ENCODE data around the gene MGRN1. TPM values are rescaled to one million over a fixed set of nuclear protein-coding genes. Genes with fewer than 3 reads are reported as not detected.

Gene MGRN1
- total and polyA plus RNA-seq, 2 of the 13 experiments (the other 11 are each of a cell fraction or from before 2014, with no cell fraction given): 11.9 to 12.6 TPM

GRCh38 chr16:4691666-4692412 is 67.2 kb downstream of the MGRN1 start:
- ChIA-PET CTCF (ENCODE audit: low intra/inter-chr PET ratio, low total read pairs) (no interaction called here), POLR2A (no interaction called here)
- H3K9me3 ChIP-seq (ENCODE audit: low read length): no peaks in the 10 kb centered on the region
- H2AFZ ChIP-seq (ENCODE audit: low read length): no peak overlapping the region
- peaks cover 24% of the 10 kb centered on the region for H3K4me1 ChIP-seq (ENCODE audit: insufficient read depth, low read length)
- H3K36me3 ChIP-seq (replicated peaks in 1 of 2; ENCODE audit: control insufficient read depth in 1 of 2, insufficient read depth in 2 of 2, low read length in 2 of 2): peaks cover 10 to 20% of the 10 kb centered on the region in 2 experiments
- FAIRE-seq (no peak), ATAC-seq (no peak), DNase-seq (ENCODE audit: low spot score) (no peak)
- in situ Hi-C loops (cut with HindIII; ENCODE audit: extremely low pct_ligation_motif_present, low pct_unique_long_range_greater_than_20kb): no loop called here
- H3K27ac ChIP-seq (ENCODE audit: extremely low read length, insufficient read depth, low read length): no peak overlapping the region
- no peak overlapping the region for H3K9ac ChIP-seq (ENCODE audit: insufficient read depth, low read depth, low read length)
- no TSS peak for BruUV-seq (replicated peaks)
- no peaks in the 10 kb centered on the region for H3K27me3 ChIP-seq (ENCODE audit: control insufficient read depth in 1 of 2, insufficient read depth in 2 of 2, low read length in 2 of 2)
- peak overlapping the region; percentile 98; the same call in 1 of the 2 replicates for H3K4me2 ChIP-seq (ENCODE audit: low read depth, low read length)
- no peaks in the 10 kb centered on the region for H4K20me1 ChIP-seq (ENCODE audit: insufficient read depth, low read length)
- intact Hi-C loops (cut with micrococcal nuclease; ENCODE audit: unreplicated experiment): no loop called here
- H3K4me3 ChIP-seq (replicated peaks in 1 of 3; ENCODE audit: insufficient read depth in 1 of 3, low read depth in 2 of 3, low read length in 3 of 3): peak overlapping the region in 1 of 3 experiments; percentile 96; a peak in 1 of 6 replicates
- peaks cover 3% of the 10 kb centered on the region for H3K79me2 ChIP-seq (ENCODE audit: insufficient read depth, low read length)
- peak; percentile 52; the same call in 1 of the 2 replicates for TF ChIP-seq AKAP8 (CRISPR knock-in tag; IDR thresholded peaks at IDR 0.05)
- no peak for TF ChIP-seq ZNF17 (CRISPR knock-in tag; IDR thresholded peaks at IDR 0.05)
- no peak for TF ChIP-seq ZNF709 (CRISPR knock-in tag; IDR thresholded peaks at IDR 0.05)
- no peak for TF ChIP-seq LCORL (IDR thresholded peaks at IDR 0.05)
- 0 out of 2 replicates have a peak, but pooled peaks have one; percentile 32 for TF ChIP-seq LCORL (CRISPR knock-in tag; IDR thresholded peaks at IDR 0.05)
- 0 out of 2 replicates have a peak, but pooled peaks have one; percentile 30 for TF ChIP-seq RBFOX2 (IDR thresholded peaks at IDR 0.05; ENCODE audit: low read depth, low read length)
- TF ChIP-seq AGO2 (optimal IDR thresholded peaks at IDR 0.05; ENCODE audit: low read depth, low read length): peak; percentile 92
- TF ChIP-seq HNRNPL (IDR thresholded peaks at IDR 0.05; ENCODE audit: low read depth, low read length): 0 out of 2 replicates have a peak, but pooled peaks have one; percentile 37
- 100% methylated on average over 5 of the region's 20 CpGs for WGBS (ENCODE audit: low lambda C conversion rate)

All from HepG2 (cell line).